Activated naive CD4-positive, alpha-beta T cell treated with Interleukin-2 at 50 U/mL for 16 hours (primary cell): ENCODE results near the gene CDH16.

Experiments used
- DNase-seq: peaks from one replicate; pipeline ENCODE4 v3.0.0-alpha.2; 2020

Gene CDH16

GRCh38 chr16:66927918-66928649 lies 9.4 kb upstream of the CDH16 start:
- DNase-seq: no peak

DNA sequence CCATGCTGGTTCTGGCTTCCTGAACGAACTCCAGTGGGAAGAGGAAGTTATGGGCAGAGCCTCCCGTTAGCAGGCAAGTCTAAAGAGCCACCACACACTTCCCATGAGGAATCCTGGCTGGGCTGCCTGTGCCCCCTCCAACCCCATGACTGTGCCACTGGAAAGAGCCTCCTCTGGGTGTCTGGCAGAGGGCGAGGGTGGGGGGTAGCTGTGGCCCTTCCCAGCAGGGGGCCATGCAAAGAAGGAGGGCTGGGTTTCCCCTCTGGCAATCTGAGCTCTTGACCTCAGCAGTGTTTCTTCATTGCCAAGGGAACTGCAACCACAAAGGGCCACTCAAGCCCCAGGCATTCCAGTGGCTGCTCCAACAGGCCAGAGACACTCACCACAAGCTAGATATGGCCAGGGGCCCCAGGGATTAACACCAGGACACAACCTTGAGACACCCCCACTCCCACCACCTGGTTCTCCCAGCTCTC lies 8.3 kb upstream of the CDH16 start:
- no peak for DNase-seq

DNA sequence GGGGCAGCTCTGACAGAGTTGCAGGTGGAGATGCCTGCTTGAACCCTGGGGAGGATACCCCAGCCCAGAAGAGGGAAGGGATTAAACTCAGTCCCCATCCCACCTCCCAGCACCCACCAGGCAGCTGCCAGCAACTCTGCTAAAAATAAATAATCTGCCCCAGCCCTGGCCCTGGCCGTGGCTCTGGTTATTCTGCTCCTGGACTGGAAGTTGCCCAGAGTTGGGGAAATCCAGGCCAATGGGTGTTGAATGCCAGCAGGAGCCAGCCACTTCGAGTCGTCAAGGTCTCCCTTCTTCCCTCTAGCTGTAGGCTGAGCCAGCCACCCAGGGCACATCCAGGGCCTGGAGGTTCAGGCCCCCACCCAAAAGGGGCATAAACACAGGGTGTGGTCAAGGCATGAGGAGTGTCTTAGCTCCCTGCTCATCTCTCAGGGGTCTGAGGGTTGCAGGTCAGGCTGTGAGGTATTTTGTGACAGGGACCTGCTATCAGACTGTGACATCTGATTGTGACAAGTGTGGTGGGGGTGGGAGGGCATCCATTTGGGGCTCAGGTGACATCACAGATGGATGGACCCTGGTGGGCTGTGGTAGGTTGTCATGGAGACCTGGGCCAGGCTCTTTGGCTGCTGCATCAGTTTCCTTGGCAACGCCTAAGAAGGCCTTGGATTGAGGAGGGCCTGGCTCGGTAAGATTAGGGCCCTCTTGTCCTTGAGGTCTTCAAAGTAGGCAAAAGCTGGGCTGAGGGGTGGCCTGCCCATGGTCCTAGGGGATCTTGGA lies 7.7 kb upstream of the CDH16 start:
- DNase-seq: no peak

DNA sequence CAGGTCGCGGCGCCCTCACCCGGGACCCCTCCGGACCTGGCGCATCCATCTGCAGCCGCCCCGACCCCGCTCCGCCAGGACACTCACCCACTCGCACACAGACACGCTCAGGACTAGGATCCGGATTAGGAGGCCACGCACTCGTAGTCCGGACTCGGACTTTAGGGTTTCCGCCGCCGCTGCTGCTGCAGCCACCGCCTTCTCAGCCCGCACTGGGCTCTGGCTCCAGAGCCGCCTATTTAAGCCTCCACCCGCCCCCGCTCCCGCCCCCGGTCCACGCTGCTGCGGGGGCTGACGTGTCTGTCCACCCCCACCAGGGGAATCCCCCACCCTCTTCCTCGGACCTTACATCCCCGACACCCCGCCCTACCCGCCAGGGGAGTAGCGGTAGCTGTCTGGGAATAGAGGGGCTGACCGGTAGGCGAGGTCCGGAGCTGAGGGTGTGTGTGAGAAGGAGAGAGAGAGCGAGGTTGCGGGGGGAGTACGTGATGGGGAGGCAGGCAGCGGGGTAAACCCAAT lies 6.7 kb upstream of the CDH16 start, which contains the start of gene RRAD:
Gene RRAD (minus strand): TSS at position 214 of the 519 bp plus-strand sequence. CDS start 356 bp downstream, outside the sequence.
- peak; percentile 13 for DNase-seq

DNA sequence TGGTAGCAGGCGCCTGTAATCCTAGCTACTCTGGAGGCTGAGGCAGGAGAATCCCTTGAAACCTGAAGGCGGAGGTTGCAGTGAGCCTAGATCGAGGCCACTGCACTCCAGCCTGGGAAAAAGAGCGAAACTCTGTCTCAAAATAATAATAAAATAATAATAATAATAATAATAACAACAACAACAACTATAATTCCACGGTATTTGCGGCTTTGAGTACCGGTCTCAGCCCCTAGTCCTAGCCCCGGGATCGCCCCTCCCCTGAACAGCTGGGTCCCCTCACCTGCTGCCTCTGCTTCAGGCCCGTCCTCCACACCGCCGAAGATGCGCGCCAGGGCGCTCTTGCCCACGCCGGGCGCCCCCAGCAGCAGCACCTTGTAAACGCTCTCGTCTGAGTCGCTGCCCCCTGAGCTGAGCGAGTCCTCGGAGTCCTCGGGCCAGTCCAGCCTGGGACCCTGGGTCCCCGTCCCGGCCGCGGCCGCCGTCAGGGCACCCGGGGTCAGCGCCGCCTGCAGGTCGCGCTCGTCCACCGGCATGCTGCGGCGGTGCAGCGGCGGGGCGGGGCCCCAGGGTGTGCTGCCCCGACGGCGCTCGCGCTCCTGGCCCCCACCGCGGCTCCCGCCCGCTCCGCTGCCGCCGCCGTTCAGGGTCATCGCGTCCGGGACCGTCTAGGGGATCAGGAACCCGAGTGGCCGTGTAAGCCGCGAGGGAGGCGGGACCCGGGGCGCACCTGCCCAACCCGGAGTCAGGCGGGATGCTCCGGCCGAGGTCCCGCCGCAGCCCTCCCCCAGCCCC lies 6.0 kb upstream of the CDH16 start:
- DNase-seq: peak; percentile 51

DNA sequence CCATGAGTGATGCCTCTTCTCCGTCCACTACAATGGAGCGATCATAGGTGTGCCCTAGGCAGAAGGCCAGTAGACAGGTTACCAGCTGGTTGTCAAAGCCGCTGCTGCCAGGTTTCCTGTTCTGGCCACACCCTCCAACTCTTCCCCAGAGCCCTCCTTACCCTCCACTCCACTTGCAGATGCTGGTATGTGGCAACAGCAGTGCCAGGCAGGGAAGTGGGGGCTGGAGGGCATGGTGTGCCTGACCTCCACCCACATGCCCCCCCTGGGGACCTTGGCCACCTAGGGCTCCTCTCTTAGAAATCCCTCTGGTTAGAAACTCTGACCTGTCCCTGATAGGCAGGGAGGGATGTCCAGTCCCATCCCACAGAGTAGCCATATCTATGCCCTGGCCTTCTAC lies 5.2 kb upstream of the CDH16 start:
- no peak for DNase-seq

GRCh38 chr16:66923247-66923731 lies 4.6 kb upstream of the CDH16 start:
- no peak for DNase-seq

- DNase-seq: no peak
Observed at GRCh38 chr16:66921729-66922450, 3.2 kb upstream of the CDH16 start.

DNA sequence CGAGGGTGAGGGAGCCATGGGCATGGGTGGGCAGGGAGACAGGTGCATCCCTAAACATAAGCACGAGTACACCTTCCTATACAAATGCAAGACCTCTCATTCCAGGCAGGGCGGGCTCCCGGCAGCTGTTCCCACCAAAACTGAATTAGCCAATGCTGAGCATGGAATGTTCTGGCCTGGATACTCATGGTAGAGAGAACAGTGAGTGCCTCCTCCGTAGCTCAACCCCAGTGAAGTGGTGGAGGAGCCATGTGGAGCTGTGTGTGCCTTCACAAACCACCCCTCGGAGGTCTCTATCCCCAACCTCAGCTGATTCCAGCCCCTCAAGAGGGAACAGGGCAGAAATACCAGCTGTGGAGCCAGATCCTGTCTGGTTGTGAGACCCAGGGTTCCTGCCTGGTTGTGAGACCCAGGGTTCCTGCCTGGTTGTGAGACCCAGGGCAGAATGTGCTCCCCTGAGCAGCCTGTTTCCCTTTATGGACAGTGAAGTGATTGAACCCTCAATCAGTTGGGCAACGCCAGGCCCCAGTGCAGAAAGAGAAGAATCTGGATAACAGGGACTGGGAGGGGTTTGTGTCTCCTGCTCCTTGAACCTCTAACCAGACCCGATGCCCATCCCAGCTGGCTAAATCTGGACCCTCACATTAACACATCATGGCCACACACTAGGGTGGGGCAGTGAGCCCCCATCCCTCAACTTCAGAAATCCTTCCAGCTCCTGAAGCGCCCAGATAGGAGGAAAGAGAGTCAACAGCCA lies 2.4 kb upstream of the CDH16 start:
- no peak for DNase-seq

DNA sequence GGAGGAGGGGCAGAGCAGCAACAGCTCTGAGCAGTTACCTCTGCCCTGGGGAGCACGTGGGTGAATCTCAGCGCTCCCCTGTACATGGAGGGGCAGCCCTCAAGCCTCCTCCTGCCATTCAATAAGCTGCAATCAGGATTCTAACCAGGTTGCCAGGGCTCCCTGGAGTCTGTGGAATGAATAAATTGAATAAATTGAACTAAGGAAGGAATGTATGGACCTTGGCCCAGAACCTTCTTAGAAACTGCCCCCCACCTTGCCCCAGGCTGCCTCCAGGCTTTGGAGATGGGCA lies 1.6 kb upstream of the CDH16 start:
- DNase-seq: no peak

DNA sequence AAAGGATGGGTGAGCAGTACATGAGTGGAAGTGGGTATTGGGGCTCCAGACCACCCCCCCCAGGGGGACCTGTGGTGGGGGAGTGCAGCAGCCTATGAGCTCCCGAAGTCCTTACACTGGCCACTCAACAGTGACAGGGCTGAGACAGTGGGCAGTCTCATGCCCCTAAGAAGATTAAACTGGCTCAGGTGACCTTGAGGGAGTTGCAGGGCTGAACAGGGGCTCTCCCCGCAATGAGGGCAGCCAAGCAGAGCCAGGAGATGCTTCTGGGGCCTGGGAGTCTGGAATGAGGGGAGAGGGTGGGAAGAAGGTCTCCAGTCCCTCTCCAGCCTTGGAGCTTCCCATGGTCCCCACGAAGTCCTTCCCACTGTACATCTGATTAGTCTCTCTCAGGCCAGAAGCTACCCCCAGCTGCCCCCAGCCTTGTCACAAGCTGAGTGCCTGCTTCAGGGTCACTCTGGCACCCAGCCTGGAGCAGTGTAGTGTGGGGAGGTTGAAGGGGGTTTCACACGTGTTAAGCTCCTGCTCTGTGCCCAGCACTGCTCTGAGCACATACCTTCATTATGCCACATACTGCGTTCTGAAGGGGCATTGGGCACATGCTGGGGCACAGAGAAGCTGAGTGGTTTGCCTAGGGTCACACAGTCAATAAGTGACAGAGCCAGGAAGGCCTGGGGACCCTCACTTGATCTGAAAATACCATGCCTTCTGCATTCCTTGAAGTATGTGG lies 1.0 kb upstream of the CDH16 start:
- DNase-seq: no peak

DNA sequence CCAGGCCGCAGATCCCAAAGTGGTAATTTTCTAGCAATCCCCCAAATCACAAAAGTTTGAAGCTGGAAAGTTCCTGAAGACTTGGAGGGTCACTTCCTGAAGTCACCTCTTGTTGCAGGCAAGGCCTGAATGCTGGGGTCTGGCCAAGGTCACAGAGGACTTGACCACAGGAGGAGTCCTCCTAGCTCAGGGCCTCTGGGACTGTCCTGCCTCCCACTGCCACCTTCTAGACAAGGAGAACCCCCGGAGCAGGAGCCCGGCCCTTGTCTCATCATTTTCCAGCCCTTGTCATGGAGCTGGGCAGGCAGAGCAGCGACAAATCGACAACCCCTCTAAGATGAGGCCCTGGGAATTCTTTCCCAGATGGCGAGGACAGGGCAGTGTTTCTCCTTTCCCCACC lies 330 bp downstream of the CDH16 start:
- DNase-seq: no peak

DNA sequence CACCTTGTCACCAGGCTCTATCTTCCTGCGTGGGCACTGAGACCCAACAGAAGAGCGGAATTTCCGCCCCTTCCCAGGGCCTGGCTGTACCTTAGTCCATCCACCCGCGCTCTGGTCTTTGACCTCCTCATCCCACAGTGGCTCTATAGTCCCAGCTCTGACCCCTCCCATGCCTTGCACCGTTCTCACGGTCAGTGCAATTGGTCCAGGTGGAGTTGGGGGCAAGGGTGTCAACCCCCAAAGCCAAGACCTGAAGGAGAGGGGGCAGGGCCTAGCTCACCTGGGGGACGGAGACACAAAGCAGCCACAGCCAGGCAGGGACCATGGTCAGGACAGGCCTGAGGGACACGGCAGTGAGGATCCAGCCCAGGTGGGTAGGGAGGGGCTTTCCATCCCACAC lies 944 bp downstream of the CDH16 start:
- no peak for DNase-seq

DNA sequence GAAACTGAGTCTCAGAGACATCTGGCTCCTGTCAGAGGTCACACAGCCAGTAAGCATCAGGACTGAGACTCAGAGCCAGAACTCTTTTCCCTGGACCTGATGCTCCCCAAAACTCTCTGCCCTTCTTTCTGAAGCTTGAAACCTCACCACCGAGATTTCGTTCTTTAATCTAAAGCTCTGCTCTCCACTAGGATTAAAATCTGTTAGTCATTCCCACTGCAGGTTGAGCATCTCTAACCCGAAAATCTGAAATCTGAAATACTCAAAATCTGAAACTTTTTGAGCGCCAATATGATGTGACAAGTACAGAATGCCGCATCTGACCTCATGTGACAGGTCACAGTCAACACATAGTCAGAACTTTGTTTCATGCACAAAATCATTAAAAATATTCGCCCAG lies 2.2 kb downstream of the CDH16 start:
- no peak for DNase-seq

DNA sequence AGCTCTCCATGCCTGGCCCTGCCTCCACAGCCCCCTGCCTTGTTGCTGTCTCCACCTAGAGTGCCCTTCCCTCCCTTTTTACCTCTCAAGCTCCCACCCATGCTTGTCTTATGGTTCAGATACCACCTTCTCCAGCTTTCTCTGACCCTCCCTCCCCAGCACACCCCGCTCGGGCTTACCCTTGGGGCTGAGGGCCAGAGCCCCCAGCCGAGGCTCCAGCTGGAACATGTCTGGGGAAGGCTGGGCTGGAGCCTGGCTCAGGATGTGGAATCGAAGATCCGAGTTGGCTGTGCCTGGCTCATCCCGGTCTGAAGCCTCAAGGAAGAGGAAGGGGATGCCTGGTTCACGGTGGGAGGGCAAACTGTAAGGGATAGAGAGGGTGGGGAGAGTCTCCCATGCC lies 3.6 kb downstream of the CDH16 start:
- DNase-seq: no peak

DNA sequence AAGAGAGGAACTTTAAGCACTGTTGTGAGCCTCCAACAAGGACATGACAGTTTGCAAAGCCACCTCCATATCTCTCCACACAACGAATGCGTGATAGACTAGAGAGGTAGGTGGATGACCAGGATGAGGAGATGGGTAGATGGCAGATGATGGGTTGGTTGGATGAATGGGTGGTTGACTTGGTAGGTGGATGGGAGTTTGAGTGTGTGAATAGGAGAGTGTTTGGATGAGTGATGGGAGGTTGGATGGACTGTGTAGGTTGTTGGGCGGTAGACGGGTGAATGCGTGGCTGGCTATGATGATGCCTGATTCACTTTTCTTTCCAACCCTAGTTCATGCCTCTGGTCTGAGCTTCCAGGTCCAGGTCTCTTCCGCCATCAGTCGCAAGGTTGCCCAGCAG lies 4.1 kb downstream of the CDH16 start:
- DNase-seq: no peak

- no peak for DNase-seq
Observed at GRCh38 chr16:66913711-66914110, 5.0 kb downstream of the CDH16 start.

DNA sequence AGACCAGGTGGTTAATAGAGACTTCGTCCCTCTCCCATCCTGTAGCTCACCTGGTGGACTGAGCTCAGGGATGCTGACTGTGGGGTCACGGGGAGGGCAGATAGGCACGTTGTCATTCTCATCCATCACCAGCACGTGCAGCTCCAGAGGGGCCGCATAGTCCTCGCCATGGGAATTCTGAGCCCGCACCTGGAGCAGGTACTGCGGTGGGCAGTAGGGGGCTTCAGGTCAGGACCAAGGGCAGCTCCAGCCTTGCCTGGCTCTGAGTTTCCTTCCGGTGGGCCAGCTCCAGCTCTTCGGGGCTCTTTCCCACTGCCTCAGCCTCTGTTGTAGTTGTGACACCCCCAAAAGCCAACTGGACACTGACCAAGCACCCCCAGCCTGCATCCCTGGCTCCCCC lies 5.6 kb downstream of the CDH16 start:
- DNase-seq: no peak

- no peak for DNase-seq
Observed at GRCh38 chr16:66911801-66912200, 6.9 kb downstream of the CDH16 start.

DNA sequence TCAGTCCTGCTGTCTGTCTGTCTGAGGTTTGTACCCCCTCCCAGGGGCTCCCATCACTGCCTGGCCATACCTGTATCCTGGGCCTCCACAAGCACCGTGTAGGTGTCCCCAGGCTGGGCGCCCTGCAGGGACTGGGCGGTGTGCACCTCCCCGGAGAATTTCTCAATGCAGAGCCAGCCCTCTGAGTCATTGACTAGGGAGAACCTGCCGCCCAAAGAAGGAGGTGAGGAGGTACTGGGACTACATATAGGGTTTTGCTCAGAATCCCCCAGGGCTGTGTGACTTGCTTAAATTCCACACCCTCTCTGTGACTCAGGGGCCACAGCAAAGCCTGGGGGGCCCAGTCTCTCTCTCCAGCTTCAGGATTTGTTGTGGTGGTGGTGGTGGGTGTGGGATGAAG lies 7.6 kb downstream of the CDH16 start:
- no peak for DNase-seq
